Stimulated activated naive CD8-positive, alpha-beta T cell treated with anti-CD3 and anti-CD28 coated beads, Interleukin-15, amount 100 ng/mL, for 72 hours (primary cell): Measurements from ENCODE around the gene SNRPD3.

Source experiments
- ATAC-seq: fragments of 150-1000 bp; cut with Tn5 transposase; 2 replicates; pipeline ENCODE4 v1.10.0; 2021; ENCODE audit warnings: mild to moderate bottlenecking, moderate library complexity
- DNase-seq, 2 donors: peaks; one replicate each; pipeline ENCODE4 v3.0.0; 2021 to 2022
- H3K27ac Mint-ChIP-seq, 2 donors: one replicate each; pipeline ENCODE4 v1.8.0; 2022; ENCODE audit warnings: mild to moderate bottlenecking in 2 of 2, mixed read lengths in 2 of 2, moderate library complexity in 2 of 2
- H3K27me3 Mint-ChIP-seq: one replicate; pipeline ENCODE4 v1.8.0; 2022; ENCODE audit warnings: mixed read lengths
- H3K4me1 Mint-ChIP-seq: one replicate; pipeline ENCODE4 v1.8.0; 2022; ENCODE audit warnings: mild to moderate bottlenecking, mixed read lengths
- H3K4me3 Mint-ChIP-seq, 2 donors: one replicate each; pipeline ENCODE4 v1.8.0; 2022; ENCODE audit warnings: mild to moderate bottlenecking in 2 of 2, mixed read lengths in 2 of 2, moderate library complexity in 1 of 2
- H3K9me3 Mint-ChIP-seq, 2 donors: one replicate each; pipeline ENCODE4 v1.8.0; 2022; ENCODE audit warnings: mixed read lengths in 2 of 2

SNRPD3 gene

GRCh38 chr22:24555165-24556039 is at the start of gene SNRPD3:
TSS of gene SNRPD3 (plus strand) at chr22:24555999. CDS start at chr22:24557675, 1,676 bp downstream.
- Mint-ChIP-seq H3K4me1 (peaks cover 58% of the 10 kb centered on the region), H3K9me3 (no peaks in the 10 kb centered on the region), H3K27me3 (no peaks in the 10 kb centered on the region), H3K27ac (peak within 1 kb of the TSS; percentile 99), H3K4me3 (peak within 1 kb of the TSS; percentile 97 to 100)
- ATAC-seq = peak; percentile 91
- peak; percentile 96 to 98 for DNase-seq

DNA sequence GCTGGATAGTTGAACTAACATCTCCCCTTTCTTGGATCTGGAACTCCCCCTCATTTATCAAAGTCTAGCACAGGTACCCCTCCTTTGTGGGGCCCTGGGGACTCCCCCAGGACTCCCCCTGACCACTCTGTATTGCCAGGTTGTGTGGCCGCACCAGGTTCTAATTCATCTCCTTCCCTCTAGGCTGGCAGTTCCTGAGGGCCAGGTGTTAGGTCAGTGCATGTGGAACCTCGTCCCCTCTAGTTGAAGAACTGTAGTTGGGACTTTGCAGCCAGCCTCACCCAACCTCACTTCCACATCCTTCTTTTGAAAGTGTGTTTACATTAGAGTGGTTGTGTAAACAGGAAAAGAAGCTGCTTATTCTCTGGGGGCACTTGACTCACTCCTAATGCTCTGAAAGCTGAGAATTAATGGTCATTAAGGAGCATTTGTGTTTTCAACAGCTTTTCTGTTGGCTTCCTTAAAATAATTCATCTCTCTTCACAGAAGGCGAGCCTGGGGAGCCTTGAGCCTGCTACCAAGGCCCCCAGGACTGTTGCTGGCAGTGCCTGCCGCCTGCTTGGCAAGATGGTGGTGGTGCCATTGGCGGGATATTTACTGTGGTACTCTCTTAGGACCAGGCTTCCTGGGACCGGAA is 48.9 kb upstream of the SNRPD3 start:
- H3K4me1 Mint-ChIP-seq = peaks cover 28% of the 10 kb centered on the region
- no peaks in the 10 kb centered on the region for H3K9me3 Mint-ChIP-seq
- no peaks in the 10 kb centered on the region for H3K27me3 Mint-ChIP-seq
- peak overlapping the region in 1 of 2 donors; percentile 30 for H3K27ac Mint-ChIP-seq
- no peak for DNase-seq
- ATAC-seq = no peak
- H3K4me3 Mint-ChIP-seq = no peak overlapping the region

DNA sequence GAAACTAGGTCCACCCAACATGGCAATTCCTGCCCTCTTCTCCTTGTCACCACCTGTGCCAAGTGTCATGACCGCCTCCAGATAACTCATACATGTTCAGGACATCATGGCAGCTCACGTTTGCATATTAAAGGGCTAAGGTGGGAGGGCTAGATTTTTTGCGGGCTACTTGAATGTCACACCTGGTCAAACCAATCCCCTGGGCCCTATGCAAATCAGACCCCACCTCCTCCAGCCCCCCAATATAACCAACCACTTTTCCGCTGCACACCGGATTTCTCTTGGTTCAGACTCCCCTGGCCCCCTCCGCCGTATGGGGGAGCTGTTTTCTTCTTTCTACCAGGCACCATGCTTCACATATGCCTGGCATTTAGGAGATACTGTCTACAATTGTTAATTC is 48.1 kb upstream of the SNRPD3 start:
- no peak for ATAC-seq
- no peaks in the 10 kb centered on the region for H3K27me3 Mint-ChIP-seq
- H3K9me3 Mint-ChIP-seq = no peaks in the 10 kb centered on the region
- H3K4me1 Mint-ChIP-seq = peaks cover 32% of the 10 kb centered on the region
- DNase-seq = no peak
- no peak overlapping the region for H3K27ac Mint-ChIP-seq
- no peak overlapping the region for H3K4me3 Mint-ChIP-seq

- H3K27ac Mint-ChIP-seq = no peak overlapping the region
- H3K9me3 Mint-ChIP-seq = no peaks in the 10 kb centered on the region
- no peak for DNase-seq
These were observed 44.9 kb upstream of the SNRPD3 start for GRCh38 chr22:24510637-24511625.

DNA sequence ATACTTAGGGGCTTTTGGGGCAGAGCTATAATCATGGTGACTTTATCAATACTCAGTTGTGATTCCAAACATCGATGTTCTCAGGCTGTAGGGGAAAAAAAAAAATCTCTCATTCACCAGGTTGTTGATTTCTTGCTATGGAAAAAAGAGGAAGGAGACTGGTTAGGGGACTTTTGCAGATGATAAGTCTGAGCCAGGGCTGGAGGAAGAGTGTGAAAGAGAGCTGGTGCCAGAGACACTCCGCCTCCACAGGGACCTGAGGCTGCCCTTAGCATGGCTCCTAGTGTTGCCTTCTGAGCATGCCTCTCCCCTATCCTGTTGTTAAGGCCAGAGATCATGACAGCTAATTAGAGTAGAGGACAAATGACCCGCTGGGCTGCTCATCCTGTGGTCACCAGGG is 43.8 kb upstream of the SNRPD3 start:
- DNase-seq = no peak
- Mint-ChIP-seq H3K27me3 (no peaks in the 10 kb centered on the region), H3K4me3 (no peak overlapping the region), H3K27ac (no peak overlapping the region), H3K9me3 (no peaks in the 10 kb centered on the region), H3K4me1 (peaks cover 26% of the 10 kb centered on the region)
- ATAC-seq = no peak

More at GRCh38 chr22:24510637-24511625, 44.9 kb upstream of the SNRPD3 start:
- Mint-ChIP-seq H3K4me1 (peaks cover 26% of the 10 kb centered on the region), H3K27me3 (no peaks in the 10 kb centered on the region), H3K4me3 (no peak overlapping the region)
- no peak for ATAC-seq

- Mint-ChIP-seq H3K27ac (no peak overlapping the region), H3K4me1 (peaks cover 26% of the 10 kb centered on the region), H3K9me3 (no peaks in the 10 kb centered on the region), H3K27me3 (no peaks in the 10 kb centered on the region), H3K4me3 (no peak overlapping the region)
- no peak for ATAC-seq
- no peak for DNase-seq
These were observed 42.2 kb upstream of the SNRPD3 start for GRCh38 chr22:24513378-24514240.

DNA sequence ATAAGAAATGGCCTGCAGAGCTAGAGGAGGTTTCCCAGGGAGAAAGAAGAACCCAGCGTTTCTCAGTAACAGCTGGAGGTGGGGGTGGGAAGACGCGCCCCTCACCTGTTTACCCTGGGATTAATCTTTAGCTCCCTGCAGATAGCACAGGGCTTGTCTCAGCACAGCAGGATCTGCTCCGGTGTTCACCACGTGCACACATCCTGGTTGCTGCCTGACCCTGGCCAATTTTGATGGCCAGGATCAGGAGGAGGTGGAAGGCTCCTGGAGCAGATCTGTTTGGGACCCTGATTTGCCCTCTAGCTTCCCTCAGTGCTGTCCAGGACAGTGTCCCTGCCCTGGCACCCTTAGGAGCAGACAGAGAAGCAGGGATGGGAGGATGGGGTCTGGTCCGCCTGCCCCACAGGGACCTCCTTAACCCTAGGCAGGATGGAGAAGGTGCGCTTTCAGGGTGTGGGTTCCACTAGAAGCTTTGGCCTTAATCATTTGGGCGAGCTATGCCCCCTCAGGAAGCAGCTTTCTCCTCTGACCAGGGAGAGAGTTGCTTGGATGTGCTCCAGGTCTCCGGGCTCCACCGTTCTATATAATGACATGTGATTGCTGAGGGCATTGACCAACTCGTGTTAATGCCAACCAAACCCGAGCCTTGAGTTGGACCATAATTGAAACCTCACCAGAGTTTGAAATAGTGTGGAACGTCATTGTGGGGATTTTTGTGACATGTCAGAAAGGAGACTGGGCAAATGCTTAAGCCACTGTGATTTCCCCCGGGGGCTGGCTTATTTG is 41.4 kb upstream of the SNRPD3 start:
- DNase-seq (no peak), ATAC-seq (no peak)
- Mint-ChIP-seq H3K27me3 (no peaks in the 10 kb centered on the region), H3K4me1 (peaks cover 26% of the 10 kb centered on the region), H3K9me3 (no peaks in the 10 kb centered on the region), H3K27ac (no peak overlapping the region), H3K4me3 (no peak overlapping the region)

DNA sequence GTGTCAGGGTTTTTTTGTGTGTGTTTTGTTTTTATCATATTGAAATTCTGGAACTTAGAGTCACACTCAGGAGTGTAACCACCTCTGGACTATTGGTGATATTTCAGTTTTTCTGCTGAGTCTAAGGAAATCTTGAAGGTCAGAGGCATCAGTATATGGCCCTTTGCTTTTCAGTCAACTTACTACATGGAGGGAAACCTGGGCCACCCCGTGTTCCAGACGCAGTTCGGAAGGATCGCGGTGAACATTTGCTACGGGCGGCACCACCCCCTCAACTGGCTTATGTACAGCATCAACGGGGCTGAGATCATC is 40.8 kb upstream of the SNRPD3 start:
- no peak for ATAC-seq
- Mint-ChIP-seq H3K4me1 (peaks cover 26% of the 10 kb centered on the region), H3K27me3 (no peaks in the 10 kb centered on the region)

DNA sequence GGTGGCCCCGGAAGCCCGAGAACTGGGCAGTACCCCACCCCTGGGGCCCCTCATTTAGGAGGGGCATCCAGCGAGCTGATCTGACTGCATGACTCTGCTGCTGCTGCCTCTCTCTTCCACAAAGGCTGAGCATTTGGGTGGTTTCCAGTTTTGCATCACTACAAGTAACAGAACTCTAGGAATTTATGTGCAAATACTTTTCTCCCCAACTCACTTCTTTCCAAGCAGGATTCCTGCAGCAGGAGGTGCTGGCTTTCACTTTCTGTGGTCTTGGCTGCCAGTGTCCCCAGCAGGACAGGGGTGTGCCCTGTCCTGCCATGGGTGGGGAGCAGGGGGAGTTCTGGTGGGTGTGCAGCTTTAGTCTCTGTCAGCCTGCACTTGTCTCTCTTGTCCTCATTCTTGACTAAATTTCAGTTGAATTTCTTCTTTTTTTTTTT is 39.5 kb upstream of the SNRPD3 start:
- H3K27me3 Mint-ChIP-seq = no peaks in the 10 kb centered on the region
- peaks cover 15% of the 10 kb centered on the region for H3K4me1 Mint-ChIP-seq
- H3K9me3 Mint-ChIP-seq = no peaks in the 10 kb centered on the region
- DNase-seq (no peak), ATAC-seq (no peak)
- H3K27ac Mint-ChIP-seq = no peak overlapping the region
- H3K4me3 Mint-ChIP-seq = no peak overlapping the region

More for the DNA sequence above, 40.8 kb upstream of the SNRPD3 start:
- no peak overlapping the region for H3K27ac Mint-ChIP-seq
- H3K4me3 Mint-ChIP-seq = no peak overlapping the region
- DNase-seq = no peak
- H3K9me3 Mint-ChIP-seq = no peaks in the 10 kb centered on the region

DNA sequence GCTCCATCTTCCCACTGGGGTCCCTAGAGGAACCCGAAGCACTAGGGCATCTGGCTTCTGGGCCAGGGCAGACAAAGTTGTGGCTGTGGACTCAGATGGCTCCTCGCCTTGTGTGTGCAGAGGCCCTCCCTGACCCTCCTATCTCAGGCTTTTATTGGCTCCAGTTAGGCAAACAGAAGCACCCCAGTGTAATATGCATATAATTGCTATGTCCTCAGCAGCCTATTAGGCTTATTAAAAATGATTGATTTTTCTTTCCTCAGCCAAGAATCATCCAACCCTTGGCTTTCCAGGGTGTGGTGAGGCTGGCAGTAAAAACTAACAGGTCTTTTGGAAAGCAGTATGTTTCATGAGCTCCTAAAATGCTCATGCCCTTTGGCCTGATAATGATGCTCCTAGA is 38.4 kb upstream of the SNRPD3 start:
- Mint-ChIP-seq H3K9me3 (no peaks in the 10 kb centered on the region), H3K4me3 (no peak overlapping the region), H3K27me3 (no peaks in the 10 kb centered on the region), H3K4me1 (peaks cover 16% of the 10 kb centered on the region), H3K27ac (no peak overlapping the region)
- ATAC-seq (no peak), DNase-seq (no peak)

- no peak for ATAC-seq
- H3K4me3 Mint-ChIP-seq = no peak overlapping the region
- H3K27ac Mint-ChIP-seq = no peak overlapping the region
- H3K9me3 Mint-ChIP-seq = no peaks in the 10 kb centered on the region
- DNase-seq = no peak
- H3K4me1 Mint-ChIP-seq = peaks cover 17% of the 10 kb centered on the region
- H3K27me3 Mint-ChIP-seq = no peaks in the 10 kb centered on the region
These were observed 37.6 kb upstream of the SNRPD3 start for GRCh38 chr22:24518228-24518627.

DNA sequence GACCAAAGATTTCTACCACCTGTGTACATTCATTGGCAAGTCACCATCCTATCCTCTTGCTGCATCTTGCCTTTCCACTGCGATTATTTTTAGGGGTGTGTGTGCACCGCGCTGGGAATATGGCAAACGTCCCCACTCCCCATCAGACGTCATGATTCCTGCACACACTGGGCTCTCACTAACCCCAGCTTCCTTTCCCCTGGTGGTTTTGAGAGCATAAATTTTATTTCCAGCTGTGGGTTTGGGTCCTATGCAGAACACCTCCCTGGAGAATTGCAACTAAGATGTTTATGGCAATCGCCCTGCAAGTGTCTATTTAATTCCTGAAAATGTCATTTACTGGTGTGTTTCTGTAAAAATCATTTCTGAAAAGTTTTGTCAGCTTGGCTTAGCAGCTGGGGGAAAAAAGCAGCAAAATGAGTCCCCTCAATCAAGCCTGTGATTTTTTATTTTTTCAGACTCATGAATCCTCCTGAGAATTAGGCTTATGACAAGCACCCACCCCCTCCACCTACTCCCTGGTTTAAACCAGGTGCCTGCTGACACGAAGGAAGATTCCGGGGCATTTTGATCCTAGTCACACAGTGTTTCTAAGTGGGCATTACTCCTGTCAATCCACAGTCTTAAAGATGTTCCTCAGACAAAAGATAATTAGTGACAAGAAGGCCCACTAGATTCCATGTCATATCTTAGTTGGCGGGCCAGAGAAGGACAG is 36.9 kb upstream of the SNRPD3 start:
- H3K4me3 Mint-ChIP-seq = no peak overlapping the region
- ATAC-seq (no peak), DNase-seq (no peak)
- H3K27ac Mint-ChIP-seq = peak overlapping the region in 1 of 2 donors; percentile 71
- H3K9me3 Mint-ChIP-seq = no peaks in the 10 kb centered on the region
- no peaks in the 10 kb centered on the region for H3K27me3 Mint-ChIP-seq
- H3K4me1 Mint-ChIP-seq = peaks cover 12% of the 10 kb centered on the region

DNA sequence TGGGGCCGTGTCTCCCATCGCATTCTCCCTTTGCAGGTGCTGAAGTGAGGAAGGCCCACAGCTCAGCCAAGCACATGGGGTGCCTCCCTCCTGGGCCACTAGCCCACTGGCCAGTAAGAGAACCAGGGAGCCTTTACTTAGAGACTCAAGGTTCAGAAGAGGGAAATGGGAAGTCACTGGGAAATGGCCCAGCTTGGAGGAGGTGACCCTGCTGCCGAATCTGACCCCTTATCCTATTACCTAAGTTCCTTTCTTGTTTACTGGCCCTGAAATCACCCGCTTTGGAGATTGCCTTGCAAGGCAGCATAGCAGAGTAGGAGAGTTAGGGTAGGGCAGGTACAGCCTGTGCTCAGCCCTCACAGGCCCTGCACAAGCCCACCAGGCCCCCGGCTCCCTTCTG is 36.3 kb upstream of the SNRPD3 start:
- ATAC-seq (no peak), DNase-seq (no peak)
- Mint-ChIP-seq H3K27me3 (no peaks in the 10 kb centered on the region), H3K4me3 (no peak overlapping the region), H3K27ac (no peak overlapping the region), H3K9me3 (no peaks in the 10 kb centered on the region), H3K4me1 (peaks cover 12% of the 10 kb centered on the region)
